HTR-8/SVneo (cell line): ENCODE measurements around the gene SPON1.
"Not testable (repeated sequence)": the region's sequence is repeated elsewhere in the genome, so short reads cannot be mapped to it uniquely, and the experiment has no call there.

Source experiments
- DNase-seq: peaks from one replicate; pipeline ENCODE4 v3.0.0; 2011; ENCODE audit warnings: low spot score, mixed read lengths; ENCODE audit not compliant: insufficient read length
- FAIRE-seq: peaks from 2 replicates; lab custom pipeline; 2011; peaks lifted over from hg19 to GRCh38; lab: Jason Lieb, UNC

Gene SPON1

DNA sequence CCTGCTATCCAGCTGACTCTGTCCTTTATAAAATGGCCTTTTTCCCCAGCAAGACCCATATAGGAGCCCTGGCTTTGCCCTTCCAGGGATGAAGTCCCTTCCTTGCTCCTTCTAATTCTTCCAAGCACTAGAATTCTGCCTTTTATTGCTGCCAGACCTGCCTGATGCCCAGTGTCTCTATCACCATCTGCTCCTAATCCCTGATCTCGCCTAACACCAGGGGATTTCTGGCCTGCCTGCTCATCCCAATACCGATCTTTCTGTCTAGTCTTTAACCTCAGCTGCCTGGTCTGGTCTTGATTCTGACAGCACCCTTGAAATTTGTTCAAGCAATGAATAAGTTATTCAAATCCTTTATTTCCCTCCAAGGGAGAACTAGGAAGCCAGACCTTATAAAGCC, 150.2 kb downstream of the SPON1 start:
- FAIRE-seq, result no peak
- no peak for DNase-seq

DNA sequence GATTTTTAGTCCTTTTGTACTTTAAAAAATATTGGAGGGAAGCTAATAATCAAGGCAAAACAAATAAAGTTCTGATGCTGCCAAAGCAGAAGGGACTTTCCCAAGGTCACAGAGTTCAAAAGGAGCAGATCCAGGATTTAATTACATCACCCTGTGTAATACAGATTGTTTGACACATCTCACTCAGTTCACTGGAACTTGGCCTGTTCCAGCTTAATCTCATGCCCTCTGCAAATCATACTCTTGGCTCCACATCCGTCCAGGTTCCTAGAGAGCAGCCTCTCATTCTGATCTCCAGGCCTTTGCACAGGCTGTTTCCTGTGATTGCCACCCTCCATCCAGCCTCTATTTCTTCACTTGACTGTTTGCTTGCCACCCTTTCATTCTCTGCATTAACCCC, 151.7 kb downstream of the SPON1 start:
- FAIRE-seq (no peak), DNase-seq (no peak)

DNA sequence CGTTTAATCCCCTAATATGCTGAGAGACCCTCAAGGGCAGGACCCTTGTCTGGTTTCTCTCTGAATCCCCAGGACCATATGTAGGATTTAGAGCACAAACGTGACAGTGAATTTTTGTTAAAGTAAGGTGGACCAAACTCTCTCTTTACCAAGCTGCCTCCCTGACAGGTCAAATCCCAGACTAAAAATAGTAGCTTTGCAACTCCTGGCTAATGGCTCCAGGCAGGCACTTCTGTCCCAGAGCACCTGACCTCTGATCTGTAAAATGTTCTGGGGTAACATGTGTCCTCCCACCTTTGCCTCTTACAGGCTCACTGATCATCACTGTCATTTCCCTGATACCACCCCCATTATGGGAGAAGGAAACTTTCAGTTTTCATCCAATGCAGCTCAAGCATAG, 152.3 kb downstream of the SPON1 start:
- no peak for DNase-seq
- no peak for FAIRE-seq

DNA sequence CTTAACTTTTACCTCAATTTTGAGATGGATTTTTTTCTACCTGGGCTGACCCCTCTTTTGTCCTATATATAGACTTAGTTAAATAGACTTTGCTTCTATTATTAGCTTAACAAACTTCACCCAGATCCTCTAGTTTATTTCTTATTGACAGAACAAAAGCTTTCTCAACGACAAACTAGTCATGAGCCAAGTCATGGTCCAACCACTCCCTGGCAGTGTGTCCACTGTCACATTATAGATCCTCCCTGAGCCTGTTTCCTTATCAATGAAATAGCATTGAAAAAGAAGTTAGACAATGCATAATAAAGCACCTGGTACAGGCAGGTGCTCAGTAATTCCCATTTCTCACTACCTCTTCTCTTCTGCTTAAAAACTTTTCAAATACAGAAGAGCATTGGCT, 155.1 kb downstream of the SPON1 start:
- FAIRE-seq (no peak), DNase-seq (no peak)

DNA sequence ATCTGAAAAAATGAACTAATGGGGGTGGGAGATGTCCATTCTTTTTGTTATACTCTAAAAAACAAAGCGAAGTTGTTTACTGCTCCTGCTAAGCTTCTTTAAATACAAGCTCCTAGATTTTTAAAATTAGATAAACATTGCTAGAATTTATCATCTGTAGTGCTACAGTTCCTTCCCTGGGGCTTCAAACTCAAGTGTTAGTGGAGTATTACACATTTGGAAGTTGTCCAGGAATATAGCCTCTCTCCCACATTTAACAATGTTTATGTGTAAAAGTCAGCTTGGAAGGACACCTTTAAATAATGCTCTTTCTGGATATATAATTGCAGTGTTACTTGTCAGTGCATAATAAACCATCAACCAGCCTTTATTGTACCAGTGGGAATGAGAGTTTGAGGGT, 155.5 kb downstream of the SPON1 start:
- FAIRE-seq (no peak), DNase-seq (no peak)

DNA sequence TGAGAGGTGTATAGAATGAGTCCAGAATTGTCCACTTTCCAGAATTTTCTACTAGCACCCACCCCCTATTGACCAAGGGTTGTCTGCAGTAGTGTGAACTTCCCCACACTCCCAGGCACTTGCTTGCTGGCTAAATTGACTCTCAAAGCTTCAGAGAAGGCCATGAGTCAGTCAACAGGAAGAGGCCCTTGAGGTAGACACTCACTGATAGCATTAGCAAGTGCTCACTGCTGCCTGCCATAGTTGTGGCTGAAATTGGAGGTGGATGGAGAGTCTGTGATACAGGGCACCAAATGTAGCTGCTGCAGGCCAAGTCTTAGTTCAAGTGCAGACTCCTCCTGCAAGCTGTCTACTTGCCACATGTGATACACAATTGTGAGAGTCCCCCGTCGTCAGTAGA, 156.8 kb downstream of the SPON1 start:
- no peak for DNase-seq
- FAIRE-seq, result no peak

DNA sequence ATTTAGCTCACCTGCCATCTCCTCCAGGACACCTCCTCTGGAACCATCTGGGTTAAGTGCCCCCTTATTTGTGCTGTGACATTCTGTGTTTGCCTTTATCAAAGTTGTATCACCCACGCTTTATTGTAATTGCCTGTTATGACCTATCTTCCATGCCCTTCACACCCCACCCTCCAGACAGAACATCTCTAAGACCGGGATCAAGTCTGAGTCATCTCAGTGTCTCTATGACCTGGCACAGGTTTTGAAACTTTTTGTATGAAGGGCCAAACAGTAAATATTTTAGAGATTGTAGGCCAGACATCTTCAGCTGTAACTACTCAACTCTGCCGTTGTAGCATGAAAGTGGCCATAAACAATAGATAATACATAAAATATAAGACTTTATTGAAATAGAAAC, 161.8 kb downstream of the SPON1 start:
- DNase-seq (no peak), FAIRE-seq (no peak)

DNA sequence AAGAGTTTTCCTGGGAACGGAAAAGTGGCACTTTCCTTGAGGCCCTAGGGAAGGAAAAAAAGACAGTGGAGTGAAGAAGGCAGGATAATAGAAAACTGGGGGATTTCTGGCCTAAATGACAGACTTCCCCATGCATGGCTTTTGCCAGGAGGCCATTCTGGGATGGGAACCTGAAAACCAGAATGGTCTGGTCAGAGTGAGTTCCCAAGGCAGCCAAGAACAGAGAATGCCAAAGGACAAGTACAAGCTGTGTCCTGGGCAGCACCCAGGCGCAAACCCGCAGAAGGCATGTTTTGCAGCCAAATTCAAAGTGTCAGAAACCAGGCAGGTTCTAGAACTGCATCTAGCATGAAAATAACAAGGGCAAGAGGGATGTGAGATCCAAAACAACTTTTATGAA, 162.4 kb downstream of the SPON1 start:
- FAIRE-seq, result no peak
- DNase-seq, result no peak

DNA sequence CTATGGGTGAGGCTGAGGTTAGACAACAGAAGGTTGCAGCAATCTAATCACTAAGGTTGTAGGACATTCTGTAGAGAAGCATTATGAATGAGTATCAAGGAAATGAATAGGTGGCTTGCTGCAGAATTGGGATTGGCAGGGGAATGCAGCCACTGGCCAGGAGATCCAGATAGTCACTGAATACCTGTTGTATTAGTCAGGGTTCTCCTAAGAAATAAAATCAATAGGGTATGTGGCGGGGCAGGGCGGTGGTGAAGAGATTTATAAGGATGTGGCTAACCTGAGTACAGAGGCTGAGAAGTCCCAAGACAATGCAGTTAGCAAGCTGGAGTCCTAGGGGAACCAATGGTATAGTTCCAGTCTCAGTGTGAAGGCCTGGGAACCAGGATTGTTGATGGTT, 163.0 kb downstream of the SPON1 start:
- no peak for DNase-seq
- FAIRE-seq, result no peak

DNA sequence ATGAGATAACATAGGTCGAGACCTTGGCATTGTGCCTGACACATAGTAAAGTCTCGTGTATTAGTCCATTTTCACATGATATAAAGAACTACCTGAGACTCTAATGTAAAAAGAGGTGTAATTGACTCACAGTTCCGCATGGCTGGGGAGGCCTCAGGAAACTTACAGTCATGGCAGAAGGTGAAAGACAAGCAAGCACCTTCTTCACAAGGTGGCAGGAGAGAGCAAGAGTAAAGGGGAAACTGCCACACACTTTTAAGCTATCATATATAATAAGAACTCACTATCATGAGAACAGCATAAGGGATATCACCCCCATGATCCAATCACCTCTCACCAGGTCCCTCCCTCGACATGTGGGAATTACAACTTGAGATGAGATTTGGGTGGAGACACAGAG, 165.2 kb downstream of the SPON1 start:
- FAIRE-seq (no peak), DNase-seq (no peak)

DNA sequence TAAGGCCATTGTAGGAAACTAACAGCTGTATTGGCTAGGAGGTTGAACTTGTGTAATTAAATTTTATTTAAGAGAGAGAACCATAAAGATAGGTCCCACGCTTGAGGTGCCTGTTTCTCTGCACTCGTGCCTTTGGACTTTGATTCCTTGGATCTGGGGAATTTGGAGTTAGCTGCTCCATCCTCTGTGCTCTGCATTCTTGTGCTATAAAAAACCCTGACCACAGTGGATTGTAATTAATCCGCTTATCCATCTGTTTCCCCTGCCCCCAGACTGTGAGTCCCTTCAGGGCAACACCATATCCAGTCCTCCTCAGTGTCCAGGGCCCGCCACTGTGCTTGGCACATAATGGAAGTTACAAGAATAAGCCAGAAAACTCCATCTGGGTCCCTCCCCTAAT, 169.8 kb downstream of the SPON1 start:
- FAIRE-seq, result no peak
- no peak for DNase-seq

DNA sequence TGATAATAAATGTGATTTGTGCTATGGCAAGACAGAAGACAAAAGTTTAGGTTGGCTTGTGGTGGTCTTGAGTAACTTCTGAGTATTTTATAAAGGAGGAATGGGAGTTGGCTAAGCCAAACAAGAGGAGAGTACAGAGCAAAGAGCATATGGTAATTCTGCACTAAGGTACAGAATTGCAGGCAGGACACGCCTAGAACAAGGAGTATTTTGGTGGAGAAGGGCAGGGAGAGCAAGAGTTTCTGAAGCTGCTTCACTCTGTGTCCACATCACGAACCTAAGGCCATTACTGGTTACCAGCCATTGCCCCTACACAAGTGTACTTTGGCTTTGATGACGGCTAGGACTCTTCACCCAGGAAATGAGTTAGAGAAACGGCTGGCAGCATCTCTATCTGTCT, 170.9 kb downstream of the SPON1 start:
- no peak for DNase-seq
- no peak for FAIRE-seq

DNA sequence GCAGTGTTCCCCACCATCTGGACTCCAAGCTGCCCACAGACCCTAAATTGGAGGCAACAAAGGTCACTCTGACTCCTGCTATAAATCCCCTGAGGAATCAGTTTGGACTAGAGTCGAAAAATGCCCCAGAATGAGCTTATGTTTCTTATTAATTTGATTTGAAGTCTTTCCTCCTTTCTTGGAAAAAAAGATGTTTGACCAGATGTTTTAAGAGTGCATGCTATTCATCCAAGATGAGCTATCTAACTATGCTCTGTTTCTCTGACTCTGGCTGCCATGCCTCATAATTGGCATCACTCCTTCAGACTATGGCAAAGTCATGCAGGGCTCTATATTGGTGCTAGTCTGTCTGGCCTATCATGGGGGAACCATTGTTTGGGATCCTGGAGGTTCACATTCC, 174.0 kb downstream of the SPON1 start:
- FAIRE-seq (no peak), DNase-seq (no peak)

DNA sequence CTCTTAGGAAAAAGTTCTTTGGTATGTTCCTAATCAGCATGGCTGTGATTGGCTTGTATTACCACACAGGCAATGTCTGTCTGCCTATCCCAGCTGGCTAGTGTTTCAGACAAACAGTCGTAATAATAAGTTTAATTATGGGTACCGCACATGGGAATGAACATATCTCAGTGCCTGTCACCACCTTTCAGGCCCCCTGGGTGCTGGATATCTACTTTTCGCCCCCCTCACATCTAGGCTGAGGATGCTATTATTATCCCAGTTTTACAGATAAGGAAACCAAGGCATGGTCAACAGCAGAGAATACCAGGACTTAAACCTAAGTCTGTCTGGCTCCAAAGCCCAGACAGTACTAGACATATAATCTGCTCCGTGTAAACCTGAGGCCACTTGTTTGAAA, 174.8 kb downstream of the SPON1 start:
- FAIRE-seq (no peak), DNase-seq (no peak)

DNA sequence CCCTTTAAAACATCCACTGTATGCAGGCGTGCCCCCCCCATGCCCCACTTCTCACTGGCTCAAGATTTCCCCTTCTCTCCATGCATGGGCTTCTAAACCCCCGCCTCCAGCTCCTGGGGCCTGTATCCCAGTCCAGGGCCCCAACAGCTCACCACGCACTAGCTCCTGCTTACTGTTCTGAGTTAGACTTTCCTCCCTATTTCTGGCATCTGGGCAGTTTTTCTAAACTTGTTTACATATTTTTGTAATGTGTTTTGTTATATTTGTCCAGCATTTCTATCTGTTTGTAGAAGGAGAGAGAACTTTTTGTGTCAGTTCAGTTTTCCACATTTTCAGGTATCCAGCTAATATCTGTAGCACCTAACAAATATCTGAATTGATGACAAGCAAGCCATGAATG, 178.5 kb downstream of the SPON1 start:
- no peak for DNase-seq

DNA sequence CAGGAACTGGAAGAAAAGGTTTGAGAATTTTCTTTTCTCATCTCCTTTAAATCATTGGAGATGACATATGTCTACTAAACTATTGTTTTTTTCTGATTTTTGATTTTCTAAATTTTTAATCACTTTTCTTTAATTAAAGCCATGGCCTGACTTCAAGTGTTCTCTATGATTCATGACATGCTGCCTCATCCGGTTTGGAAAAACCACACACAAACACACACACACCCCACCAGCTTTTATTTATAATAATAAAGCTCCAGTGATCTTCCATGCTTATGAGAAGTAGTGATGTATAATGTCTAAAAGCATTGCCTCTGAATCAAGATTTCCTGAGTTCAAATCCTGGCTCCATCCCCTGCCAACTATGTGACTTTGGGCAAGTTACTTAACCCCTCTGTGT, 179.2 kb downstream of the SPON1 start:
- FAIRE-seq (no peak), DNase-seq (no peak)

More for the DNA sequence above, 178.5 kb downstream of the SPON1 start:
- no peak for FAIRE-seq

DNA sequence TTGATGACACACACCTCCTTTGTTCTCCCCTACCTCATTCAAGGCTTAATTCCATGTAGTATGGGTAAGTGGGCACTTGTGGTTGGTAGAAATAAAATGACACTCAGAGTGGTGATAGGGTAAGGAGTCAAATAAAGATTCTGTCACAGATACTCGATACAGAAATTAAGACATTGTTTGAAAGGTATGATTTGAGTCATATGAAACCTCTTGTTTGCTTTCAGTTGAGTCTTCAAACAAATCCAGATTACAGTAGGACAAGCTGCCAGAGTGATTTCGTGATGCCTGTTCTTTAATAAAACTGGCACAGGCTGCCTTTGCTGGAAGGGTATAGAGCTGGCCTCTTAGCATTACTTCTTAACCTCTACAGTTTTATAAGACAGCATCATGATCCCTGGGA, 182.4 kb downstream of the SPON1 start:
- DNase-seq (no peak), FAIRE-seq (no peak)

DNA sequence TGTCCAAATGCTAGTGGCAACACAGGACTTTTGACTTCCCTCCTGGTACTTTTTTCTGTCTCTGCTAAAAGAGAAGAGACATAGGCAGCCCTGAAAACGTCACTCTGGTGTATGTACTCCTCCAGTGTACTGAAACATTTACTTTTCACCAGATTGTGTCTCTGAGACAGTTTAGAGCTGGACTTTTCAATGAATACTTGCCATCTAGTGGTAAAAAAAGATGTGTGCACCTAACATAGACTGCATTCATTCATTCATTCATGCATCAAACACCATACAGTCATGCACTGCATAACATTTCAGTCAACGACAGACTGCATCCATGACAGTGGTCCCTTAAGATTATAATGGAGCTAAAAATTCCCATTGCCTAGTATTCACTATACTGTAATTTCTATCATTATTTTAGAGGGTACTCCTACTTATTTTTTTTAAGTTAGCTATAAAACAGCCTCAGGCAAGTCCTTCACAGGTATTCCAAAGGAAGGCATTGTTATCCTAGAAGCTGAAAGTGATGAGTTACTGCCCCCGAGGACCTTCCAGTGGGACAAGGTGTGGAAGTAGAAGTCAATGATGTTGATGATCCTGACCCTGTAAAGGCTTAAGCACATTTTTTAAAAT, 186.2 kb downstream of the SPON1 start:
- DNase-seq, result peak; percentile 9
- FAIRE-seq, result peak; percentile 4

DNA sequence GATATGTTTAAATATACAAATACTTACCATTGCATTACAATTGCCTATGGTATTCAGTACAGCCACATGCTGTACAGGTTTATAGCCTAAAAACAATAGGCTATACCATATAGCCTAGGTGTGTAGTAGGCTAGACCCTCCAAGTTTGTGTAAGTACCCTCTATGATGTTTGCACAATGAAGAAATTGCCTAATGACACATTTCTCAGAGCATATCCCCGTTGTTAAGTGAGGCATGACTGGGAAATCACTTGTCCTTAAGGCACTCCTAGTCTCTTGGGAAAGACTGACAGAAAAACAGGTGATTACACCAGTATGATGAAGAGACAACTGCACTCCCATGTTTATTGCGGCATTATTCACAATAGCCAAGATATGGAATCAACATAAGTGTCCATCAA, 187.2 kb downstream of the SPON1 start:
- no peak for FAIRE-seq

DNA sequence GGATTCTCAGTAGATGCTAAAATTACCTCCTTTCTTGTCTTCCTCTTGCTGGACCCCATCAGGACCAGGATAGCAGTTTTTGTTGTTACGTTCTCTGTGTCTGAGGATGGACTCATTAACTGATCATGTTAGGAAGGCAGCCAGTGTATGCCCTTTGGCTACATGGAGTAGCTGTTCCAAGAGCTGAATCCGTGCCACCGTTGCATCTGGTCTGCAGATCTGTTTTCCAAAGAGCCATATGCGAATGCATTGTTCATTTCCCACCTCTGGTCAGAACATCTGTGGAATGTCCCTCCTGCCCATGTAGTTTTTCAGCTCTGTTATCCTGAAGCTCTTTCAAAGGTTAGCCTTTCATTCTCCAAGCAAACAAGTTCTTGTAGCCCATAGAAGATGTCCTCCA, 188.4 kb downstream of the SPON1 start:
- DNase-seq (no peak), FAIRE-seq (peak; percentile 31)

More for the DNA sequence above, 187.2 kb downstream of the SPON1 start:
- DNase-seq, result no peak

DNA sequence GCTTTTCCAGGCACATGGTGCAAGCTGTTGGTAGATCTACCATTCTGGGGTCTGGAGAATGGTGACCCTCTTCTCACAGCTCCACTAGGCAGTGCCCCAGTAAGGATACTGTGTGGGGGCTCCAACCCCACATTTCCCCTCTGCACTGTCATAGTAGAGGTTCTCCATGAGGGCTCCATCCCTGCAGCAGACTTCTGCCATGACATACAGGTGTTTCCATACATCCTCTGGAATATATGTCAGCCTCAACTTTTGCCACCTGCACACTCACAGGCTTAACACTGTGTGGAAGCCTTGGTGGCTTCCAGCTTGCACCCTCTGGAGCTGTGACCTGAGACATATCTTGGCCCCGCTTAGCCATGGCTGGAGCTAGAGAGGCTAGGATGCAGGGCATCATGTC, 191.6 kb downstream of the SPON1 start:
- FAIRE-seq, DNase-seq: not testable (repeated sequence)

DNA sequence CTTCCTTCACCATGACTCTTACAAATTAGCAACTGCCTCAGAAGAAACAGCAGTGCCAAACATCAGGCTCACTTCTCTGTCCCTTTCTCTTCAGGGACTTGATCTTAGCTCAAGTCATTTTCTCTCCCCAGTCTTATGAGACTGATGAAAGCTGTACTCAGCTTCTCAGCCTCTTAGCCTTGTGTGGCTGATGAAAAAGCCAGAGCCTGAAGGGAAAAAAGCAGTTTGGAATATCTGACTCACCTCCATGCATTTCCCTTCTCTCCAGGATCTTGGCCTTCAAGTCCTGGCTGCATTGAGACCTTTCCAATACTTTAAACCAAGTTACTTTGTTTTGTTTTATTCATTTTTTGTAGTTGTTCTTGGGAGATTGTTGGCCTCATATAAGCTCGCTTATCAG, 195.9 kb downstream of the SPON1 start:
- DNase-seq (no peak), FAIRE-seq (no peak)

DNA sequence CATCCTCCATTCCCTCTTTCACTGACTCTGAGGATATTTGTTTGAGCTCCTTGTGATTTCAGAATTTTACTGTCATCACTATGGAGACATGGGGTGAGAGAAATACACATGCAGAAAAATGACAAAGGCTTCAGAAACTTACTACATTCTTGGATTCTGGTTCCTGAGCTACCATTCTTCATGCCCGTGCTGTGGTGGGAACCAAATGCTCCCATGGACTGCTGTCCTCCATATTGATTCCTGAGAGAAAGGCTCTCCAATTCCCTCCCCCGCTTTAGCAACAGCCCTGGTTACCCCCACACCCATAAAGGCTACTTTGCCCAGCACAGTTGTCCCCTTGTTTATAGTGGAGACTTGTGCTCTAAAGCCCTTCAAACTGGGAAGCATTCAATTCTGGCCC, 201.1 kb downstream of the SPON1 start:
- FAIRE-seq, result no peak
- no peak for DNase-seq
